HUES6 (cell line): Measurements from ENCODE around the gene CCDC178.

Experiments
- H3K27ac ChIP-seq: 2 replicates; pipeline ENCODE4 v1.7.0; 2013; ENCODE audit warnings: low read depth, mild to moderate bottlenecking, low read length, inconsistent platforms
- H3K27me3 ChIP-seq: 2 replicates; pipeline ENCODE4 v1.6.1; 2013; ENCODE audit warnings: low read length; ENCODE audit not compliant: control insufficient read depth, insufficient read depth
- H3K36me3 ChIP-seq: 2 replicates; pipeline ENCODE4 v1.6.1; 2013; ENCODE audit warnings: low read length; ENCODE audit not compliant: control insufficient read depth, insufficient read depth
- H3K4me1 ChIP-seq: 2 replicates; pipeline ENCODE4 v1.6.1; 2013; ENCODE audit warnings: low read length; ENCODE audit not compliant: control insufficient read depth, insufficient read depth
- H3K4me3 ChIP-seq: 2 replicates; pipeline ENCODE4 v1.5.1; 2013; ENCODE audit warnings: low read depth, low read length
- H3K9ac ChIP-seq: one replicate; pipeline ENCODE4 v1.6.1; 2013; ENCODE audit warnings: mild to moderate bottlenecking, low read length
- H3K9me3 ChIP-seq: 2 replicates; pipeline ENCODE4 v1.6.1; 2013; ENCODE audit warnings: low read depth, low read length; ENCODE audit not compliant: control insufficient read depth, insufficient read depth

Gene CCDC178

DNA sequence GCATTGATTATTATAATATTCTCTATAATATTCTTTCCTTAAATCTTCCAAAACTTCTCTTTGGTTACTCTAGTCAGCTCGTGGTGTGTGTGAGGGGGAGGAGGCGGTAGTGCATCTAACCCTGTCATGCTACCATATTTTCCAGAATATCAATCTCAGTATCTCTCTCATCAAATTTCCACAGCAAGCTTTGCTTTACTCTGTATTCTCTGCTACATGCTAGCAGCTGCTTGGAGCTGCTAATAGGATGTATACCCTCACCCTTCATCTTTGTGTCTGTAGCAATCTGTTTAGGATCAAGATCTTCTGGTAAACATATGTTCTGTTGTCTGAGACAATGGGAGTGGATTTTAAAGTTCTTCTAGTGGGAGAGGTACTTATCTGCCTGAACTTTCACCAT lies 363.9 kb downstream of the CCDC178 start:
- Histone ChIP-seq H3K9me3 (no peaks in the 10 kb centered on the region), H3K4me3 (no peak overlapping the region), H3K27me3 (no peaks in the 10 kb centered on the region), H3K27ac (no peak overlapping the region), H3K36me3 (no peaks in the 10 kb centered on the region), H3K9ac (no peak overlapping the region), H3K4me1 (no peaks in the 10 kb centered on the region)

DNA sequence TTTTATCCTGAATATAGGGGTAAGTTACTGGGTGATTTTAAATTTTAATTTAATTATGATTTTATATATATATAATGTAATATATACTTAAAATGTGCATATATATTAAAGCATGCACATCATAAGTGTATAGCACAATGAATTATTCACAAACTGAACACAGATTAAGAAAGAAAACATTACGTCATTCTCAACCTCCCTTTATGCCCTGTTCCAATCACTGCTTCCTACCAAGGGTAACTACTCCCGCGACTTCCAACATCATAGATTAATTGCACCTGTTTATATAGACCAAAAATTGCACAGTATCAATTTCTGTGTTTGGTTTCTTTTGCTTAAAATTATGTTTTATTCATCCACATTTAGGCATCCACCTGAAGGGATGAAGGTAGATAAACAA lies 366.4 kb downstream of the CCDC178 start:
- no peak overlapping the region for H3K27ac ChIP-seq

DNA sequence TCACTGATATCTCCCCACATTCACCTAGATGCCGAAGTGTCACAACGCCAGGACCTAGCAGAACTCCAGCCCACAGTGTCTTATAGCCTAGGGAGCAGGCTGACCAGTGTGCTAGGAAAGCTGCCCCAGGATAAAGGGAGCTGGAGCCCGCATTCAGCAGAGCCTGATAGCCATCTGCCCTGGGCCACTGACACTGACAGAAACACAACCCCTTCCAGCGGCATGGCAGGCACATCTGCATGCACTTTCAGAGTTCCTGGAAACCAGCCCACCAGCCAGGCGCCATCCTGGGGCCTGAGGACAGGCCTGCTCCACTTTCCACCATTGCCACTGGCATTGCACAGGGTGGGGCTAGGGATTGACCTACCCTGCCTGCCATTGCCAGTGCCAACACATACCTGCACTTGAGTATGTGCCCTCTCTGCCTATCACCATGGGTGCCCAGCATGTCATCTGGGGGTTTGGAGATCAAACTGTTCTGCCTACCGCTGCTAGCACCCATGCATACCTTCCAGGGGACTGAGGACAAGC lies 377.6 kb downstream of the CCDC178 start:
- no peak overlapping the region for H3K27ac ChIP-seq
- no peaks in the 10 kb centered on the region for H3K9me3 ChIP-seq
- no peaks in the 10 kb centered on the region for H3K27me3 ChIP-seq
- H3K9ac ChIP-seq: no peak overlapping the region
- no peaks in the 10 kb centered on the region for H3K4me1 ChIP-seq
- H3K4me3 ChIP-seq: no peak overlapping the region
- no peaks in the 10 kb centered on the region for H3K36me3 ChIP-seq

More for the DNA sequence above, 366.4 kb downstream of the CCDC178 start:
- Histone ChIP-seq H3K27me3 (no peaks in the 10 kb centered on the region), H3K4me1 (no peaks in the 10 kb centered on the region), H3K4me3 (no peak overlapping the region), H3K36me3 (no peaks in the 10 kb centered on the region), H3K9me3 (no peaks in the 10 kb centered on the region), H3K9ac (no peak overlapping the region)

DNA sequence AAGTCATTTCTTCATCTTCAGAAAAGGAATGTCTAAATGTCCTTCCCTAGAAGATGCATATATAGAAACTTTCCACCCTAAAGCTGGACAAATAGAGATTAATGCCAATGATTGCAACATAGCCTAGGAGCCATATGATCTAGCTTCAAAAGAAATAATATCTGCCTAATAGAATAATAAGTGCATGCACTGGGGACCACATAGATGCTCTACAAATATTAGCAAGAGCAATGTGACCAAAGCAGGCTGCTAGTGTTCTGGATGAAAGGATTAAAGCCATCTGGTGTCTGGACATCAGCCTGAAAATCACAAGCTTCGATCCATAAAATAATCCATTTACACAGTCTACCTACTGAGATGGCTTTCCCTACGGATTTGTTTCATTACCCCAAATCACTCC lies 387.6 kb downstream of the CCDC178 start:
- no peaks in the 10 kb centered on the region for H3K27me3 ChIP-seq
- H3K9me3 ChIP-seq: no peaks in the 10 kb centered on the region
- no peak overlapping the region for H3K27ac ChIP-seq
- H3K36me3 ChIP-seq: no peaks in the 10 kb centered on the region
- H3K4me3 ChIP-seq: no peak overlapping the region
- H3K4me1 ChIP-seq: no peaks in the 10 kb centered on the region
- no peak overlapping the region for H3K9ac ChIP-seq

DNA sequence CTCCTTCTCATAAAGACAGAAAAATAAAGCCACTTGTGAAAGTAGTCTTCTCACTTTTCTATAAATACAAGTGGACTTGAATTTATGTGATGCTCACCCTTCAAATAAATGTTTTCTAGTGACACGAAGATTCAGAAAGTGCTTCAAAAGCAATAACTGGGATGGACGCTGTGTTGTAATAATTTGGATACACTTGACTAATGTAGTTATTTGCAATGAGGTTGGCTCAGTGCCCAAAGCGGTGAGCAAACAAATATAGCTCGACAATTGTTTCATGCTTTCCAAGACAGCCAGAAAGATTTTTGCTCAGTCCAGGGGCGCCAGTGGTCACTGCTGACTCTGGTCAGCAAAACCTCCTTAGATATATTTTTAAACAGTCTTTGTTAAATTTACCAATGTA lies 389.1 kb downstream of the CCDC178 start:
- no peak overlapping the region for H3K9ac ChIP-seq
- H3K36me3 ChIP-seq: no peaks in the 10 kb centered on the region
- no peak overlapping the region for H3K4me3 ChIP-seq
- no peak overlapping the region for H3K27ac ChIP-seq
- no peaks in the 10 kb centered on the region for H3K9me3 ChIP-seq
- H3K4me1 ChIP-seq: no peaks in the 10 kb centered on the region
- no peaks in the 10 kb centered on the region for H3K27me3 ChIP-seq

DNA sequence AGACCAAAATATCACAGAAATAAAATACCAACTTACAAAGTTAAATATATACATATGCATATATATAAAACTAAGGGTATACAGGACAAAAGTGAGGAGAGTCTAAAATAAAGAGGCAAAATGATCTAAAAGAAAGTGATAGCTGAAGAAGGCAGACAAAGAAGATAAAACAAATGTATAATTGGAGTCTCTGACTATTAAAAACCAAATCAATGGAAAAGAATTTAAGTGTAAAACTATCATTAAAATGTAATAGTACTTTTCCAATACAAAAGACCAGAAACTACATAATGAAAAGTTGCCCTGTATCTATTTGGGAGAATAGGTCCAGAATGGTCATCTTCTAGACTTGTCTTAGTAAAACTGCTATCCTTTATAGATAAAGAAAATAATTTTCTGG lies 400.3 kb downstream of the CCDC178 start:
- H3K9me3 ChIP-seq: 0 out of 2 replicates have a peak, but pooled peaks cover 6% of the 10 kb centered on the region
- no peaks in the 10 kb centered on the region for H3K4me1 ChIP-seq
- H3K27me3 ChIP-seq: no peaks in the 10 kb centered on the region
- no peak overlapping the region for H3K4me3 ChIP-seq
- H3K9ac ChIP-seq: no peak overlapping the region
- H3K36me3 ChIP-seq: no peaks in the 10 kb centered on the region
- no peak overlapping the region for H3K27ac ChIP-seq

DNA sequence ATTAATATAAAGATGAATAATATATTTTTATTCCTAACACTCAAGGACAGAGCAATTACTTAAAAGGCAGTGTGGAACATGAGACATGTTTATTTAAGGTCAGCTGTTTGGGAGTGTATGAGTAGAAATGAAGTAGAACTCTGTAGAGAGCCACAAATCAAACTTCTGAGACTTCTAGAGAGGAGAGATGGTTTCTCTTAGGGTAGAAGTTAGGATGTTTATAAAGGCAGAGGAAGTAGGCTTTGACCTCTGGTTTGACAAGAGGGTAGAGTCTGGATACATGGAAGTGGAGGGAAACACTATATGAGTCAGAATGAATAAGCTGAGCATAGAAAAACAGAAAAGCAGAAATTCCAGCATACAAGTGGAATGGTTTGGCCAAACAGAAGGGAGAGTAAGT lies 405.6 kb downstream of the CCDC178 start:
- 0 out of 2 replicates have a peak, but pooled peaks cover 6% of the 10 kb centered on the region for H3K9me3 ChIP-seq
- H3K36me3 ChIP-seq: no peaks in the 10 kb centered on the region
- H3K27me3 ChIP-seq: no peaks in the 10 kb centered on the region
- H3K9ac ChIP-seq: no peak overlapping the region
- no peak overlapping the region for H3K27ac ChIP-seq
- no peak overlapping the region for H3K4me3 ChIP-seq
- H3K4me1 ChIP-seq: no peaks in the 10 kb centered on the region

DNA sequence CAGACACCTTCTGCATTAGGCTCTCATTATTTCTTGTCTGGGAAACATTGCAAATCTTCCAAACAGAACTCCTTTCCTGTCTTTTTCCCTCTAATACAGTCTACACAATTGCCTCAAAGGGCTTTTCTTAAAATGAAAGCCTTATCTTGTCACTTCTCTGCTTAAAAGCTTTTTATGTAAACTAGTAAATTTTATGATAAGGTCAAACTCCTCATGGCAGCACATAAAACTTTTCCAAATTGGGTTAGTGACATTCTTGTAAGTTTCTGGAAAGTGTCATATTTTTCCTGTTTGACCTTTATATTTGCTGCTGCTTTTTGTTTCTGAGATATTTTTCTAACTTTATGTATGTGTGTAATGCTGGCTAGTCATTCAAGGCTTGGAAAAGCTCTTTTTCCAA lies 406.3 kb downstream of the CCDC178 start:
- no peaks in the 10 kb centered on the region for H3K4me1 ChIP-seq
- no peak overlapping the region for H3K27ac ChIP-seq
- no peak overlapping the region for H3K4me3 ChIP-seq
- H3K9me3 ChIP-seq: 0 out of 2 replicates have a peak, but pooled peaks cover under 1% of the 10 kb centered on the region
- no peaks in the 10 kb centered on the region for H3K27me3 ChIP-seq
- no peaks in the 10 kb centered on the region for H3K36me3 ChIP-seq
- no peak overlapping the region for H3K9ac ChIP-seq

DNA sequence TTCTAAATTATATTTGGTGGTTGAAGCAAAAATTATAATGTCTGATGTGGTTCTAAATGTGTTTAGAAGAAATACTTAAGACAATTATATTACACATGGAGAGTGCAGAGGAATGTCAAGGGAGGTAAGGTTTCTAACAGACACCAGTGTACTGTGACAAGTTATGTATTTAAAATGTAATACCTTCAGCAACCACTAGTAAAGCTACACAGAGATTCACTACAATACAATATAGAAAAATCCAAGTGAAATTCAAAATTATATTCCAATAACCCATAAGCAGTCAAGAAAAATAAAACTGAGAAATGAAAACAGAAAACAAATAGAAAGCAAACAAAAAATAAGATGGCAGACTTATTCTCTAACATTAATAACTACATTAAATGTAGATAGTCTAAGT lies 418.2 kb downstream of the CCDC178 start:
- Histone ChIP-seq H3K4me3 (no peak overlapping the region), H3K9ac (no peak overlapping the region), H3K4me1 (no peaks in the 10 kb centered on the region), H3K27me3 (no peaks in the 10 kb centered on the region), H3K27ac (no peak overlapping the region), H3K36me3 (no peaks in the 10 kb centered on the region), H3K9me3 (no peaks in the 10 kb centered on the region)

DNA sequence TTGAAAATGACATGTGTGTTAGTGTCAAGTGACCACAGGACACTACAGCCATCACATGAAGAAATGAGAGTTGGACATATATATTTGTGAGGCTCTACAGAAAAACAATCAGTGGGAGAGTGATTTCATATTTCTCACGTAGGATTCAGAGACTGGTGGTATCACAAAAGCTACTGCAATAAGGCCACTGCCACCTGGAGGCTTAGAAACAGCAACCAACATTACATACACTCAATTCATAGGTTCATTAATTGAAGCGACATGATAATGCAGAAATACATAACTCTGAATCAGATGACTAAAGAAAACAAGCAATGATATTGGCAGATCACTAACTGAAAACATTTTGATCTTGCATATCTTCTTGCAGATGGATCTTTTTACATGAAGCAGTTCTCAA lies 419.6 kb downstream of the CCDC178 start:
- no peak overlapping the region for H3K4me3 ChIP-seq
- H3K27me3 ChIP-seq: no peaks in the 10 kb centered on the region
- H3K9me3 ChIP-seq: no peaks in the 10 kb centered on the region
- H3K36me3 ChIP-seq: no peaks in the 10 kb centered on the region
- no peaks in the 10 kb centered on the region for H3K4me1 ChIP-seq
- no peak overlapping the region for H3K27ac ChIP-seq
- no peak overlapping the region for H3K9ac ChIP-seq

DNA sequence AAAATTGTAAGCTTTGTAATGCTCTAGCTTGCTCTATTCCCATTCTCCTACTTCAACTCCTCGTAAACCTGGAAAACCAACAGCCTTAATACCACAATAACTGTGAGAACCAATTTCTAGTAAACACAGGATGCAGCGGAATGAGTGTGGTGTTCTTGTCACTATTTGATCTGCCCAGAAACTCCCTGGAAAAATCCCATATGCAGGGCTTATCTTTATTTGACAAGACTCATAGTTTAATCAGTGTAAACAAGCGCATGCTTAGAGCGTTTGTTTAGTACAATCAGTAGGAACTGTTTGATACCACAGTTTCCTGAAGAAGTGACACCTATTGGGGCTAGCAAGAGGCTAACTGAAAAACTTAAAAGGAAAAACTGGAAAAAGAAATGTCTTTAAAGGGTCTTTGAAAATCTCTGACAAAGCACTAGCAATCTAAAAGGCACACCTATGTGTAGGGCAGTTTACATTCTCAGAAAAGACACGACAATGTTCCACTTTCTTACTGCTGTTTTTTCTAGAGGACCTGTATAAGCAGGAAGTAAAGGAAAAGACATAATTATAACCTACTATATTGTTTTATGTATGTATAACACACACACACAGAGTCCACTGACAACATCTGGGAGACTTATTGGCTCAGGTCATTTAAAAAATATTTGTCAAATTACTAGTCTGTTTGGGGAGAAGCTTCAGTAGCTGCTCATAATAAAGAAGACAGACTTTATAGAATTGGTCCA lies 426.3 kb downstream of the CCDC178 start:
- H3K9ac ChIP-seq: no peak overlapping the region
- H3K9me3 ChIP-seq: no peaks in the 10 kb centered on the region
- no peaks in the 10 kb centered on the region for H3K27me3 ChIP-seq
- peaks cover 18% of the 10 kb centered on the region for H3K4me1 ChIP-seq
- no peaks in the 10 kb centered on the region for H3K36me3 ChIP-seq
- H3K27ac ChIP-seq: no peak overlapping the region
- no peak overlapping the region for H3K4me3 ChIP-seq
